SK-N-DZ (cell line): Measurements from ENCODE around the gene HMGCL. TPM values are rescaled to one million over a fixed set of nuclear protein-coding genes. Genes with fewer than 3 reads are reported as not detected.
A peak's percentile ranks its signal among the peaks of the same experiment; 100 is the strongest.
"Not testable (repeated sequence)": the region's sequence is repeated elsewhere in the genome, so short reads cannot be mapped to it uniquely, and the experiment has no call there.

ENCODE experiments used
- DNase-seq: peaks from one replicate; pipeline ENCODE4 v3.0.0-alpha.2; 2015; ENCODE audit warnings: low spot score
- polyA plus RNA-seq, 2 experiments: library from polyadenylated mRNA; depleted of rRNA; stranded (reverse); fragments of >200 nt; gene quantifications; 2 replicates each; pipeline ENCODE4 v1.2.3, GENCODE V29; 2014

HMGCL gene
- 13.1 and 17.3 TPM in 2 replicates for polyA plus RNA-seq (2014; cell fraction: cytosol; rRNA removed)
- 9.5 and 13.6 TPM in 2 replicates for polyA plus RNA-seq (2014; cell fraction: nucleus; rRNA removed)

DNA sequence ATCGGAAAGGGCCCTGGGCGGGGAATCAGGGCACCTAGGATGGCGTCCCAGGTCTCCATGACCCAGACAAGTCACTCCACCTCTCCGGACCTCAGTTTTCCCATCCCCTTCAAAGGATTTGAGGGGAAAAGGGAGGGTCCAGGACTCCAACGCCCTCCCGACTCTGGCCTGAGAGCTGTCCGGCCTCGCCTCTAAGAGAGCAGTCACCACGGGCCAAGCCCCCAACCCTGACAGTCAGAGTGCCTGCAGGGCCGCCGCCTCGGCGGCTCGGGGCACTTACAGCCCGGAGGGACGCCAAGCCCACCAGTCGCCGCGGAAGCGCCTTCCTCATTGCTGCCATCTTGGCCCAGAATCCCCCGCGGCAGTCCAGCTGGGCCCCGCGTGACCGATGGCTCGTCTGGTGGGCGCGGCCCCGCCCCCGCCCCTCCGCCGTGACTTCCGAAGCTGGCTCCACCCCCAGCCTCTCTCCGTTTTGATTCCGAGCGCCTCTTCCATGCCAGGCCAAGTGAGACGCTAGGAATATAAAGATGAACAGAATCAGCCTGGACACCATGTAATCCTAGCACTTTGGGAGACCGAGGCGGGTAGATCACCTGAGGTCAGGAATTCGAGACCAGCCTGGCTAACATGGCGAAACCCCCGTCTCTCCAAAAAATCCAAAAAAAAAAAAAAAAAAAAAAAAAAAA lies at the start of gene HMGCL:
Gene HMGCL, minus strand, starts transcription at position 354 of the 686 bp plus-strand sequence. Its CDS starts 14 bp downstream, at position 340.
- DNase-seq, result peak; percentile 80

DNA sequence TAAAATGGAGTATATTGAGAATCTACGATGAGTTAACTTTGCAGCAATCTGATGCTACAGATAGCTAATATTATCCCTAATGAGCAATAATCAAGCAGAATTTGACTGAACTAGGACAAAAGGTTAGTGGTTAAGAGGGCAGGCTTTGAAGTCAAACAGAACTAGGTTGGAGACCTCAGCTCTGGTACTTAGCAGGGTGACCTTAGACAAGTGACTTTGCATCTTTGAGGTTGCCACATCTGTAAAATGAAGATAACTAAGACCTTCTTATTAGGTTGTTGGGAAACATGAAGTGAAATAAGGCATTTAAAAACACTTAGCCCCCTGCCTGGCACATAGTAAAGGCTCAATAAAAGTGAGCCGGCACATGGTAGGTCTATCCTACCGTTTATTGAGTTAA lies 47.2 kb upstream of the HMGCL start:
- no peak for DNase-seq

DNA sequence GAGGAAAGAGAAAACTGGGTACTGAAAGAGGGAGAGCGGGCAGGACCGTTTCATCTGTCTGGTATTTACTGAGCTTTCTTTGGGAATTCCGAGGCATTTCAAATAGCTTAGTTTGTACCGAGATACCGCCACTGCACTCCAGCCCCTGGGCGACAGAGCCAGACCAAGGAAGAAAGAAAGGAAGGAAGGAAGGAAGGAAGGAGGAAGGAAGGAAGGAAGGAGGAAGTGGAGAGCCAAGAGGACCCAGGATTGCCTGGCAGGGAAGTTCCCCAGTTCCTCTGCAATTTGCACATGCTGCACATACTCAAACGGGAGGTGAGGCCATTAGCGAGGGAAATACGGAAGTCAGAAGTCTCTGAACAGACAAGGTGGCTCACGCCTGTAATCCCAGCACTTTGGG lies 43.8 kb upstream of the HMGCL start:
- DNase-seq, result no peak

DNA sequence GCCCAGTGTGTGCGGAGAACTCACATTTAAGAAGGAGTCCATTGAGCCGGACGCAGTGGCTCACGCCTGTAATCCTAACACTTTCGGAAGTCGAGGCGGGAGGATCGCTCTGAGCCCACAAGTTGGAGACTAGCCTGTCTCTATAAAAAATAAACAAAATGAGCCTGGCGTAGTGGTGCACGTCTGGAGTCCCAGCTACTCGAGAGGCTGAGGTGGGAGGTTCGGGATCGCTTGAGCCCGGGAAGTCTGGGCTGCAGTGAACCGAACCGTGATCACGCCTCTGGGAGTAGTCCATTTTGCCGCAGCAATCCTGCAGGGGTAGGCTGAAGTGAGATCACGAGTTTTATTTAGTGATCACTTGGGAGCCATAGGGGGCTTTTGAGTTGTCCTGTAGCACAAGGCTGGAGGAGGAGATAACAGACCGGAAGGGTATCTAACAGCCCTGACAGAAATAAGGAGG lies 43.4 kb upstream of the HMGCL start:
- DNase-seq, result no peak

DNA sequence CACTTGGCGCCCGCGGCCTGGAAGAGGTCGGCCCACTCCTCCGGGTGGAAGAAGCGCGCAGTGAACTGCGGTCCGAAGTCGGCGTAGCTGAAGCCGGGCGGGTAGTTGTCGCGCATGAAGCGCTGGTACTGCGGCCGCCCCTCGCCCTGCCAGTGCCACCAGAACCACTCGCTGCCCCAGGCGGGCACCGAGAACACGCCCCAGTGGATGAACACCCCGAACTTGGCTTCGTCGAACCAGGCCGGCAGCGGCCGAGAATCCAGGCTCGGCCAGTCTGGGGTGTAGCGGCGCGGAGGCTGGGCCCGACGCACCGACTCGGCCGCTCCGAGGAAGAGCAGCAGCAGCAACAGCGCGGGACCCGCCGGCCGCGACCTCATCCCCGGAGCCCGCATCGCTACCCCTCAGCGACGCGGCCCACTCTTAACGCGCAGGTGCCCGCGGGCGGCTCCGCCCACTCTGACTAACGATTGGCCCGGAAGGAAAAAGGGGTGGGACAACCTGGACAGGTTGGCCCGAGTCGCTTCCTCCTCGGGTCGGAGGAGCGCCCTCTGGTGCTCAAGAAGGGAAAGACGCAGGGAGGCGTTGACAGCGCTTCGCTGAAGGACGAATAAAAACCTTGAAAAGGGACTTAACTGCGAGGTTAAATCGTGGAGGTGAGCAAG lies 42.8 kb upstream of the HMGCL start, which contains the start of gene FUCA1:
Gene FUCA1, minus strand, starts transcription at position 396 of the 662 bp plus-strand sequence. Its CDS starts 4 bp downstream, at position 392.
- DNase-seq, result peak; percentile 87

DNA sequence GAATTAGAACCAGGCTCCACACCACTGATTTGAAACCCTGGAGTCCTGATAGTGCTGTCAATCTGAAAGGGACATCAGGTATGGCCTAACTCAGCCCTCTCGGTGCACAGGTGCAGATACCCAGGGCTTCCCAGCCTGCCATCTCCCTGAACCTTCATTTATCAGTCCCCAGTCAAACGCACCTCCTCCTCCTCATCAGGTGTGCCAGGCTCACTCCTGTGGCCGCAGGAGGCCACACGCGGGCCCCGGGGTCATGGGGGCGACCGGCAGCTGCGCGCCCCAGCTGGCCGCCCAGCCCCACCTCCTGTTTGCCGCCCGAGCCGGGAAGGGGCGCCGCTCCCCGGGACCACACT lies 42.3 kb upstream of the HMGCL start:
- no peak for DNase-seq

DNA sequence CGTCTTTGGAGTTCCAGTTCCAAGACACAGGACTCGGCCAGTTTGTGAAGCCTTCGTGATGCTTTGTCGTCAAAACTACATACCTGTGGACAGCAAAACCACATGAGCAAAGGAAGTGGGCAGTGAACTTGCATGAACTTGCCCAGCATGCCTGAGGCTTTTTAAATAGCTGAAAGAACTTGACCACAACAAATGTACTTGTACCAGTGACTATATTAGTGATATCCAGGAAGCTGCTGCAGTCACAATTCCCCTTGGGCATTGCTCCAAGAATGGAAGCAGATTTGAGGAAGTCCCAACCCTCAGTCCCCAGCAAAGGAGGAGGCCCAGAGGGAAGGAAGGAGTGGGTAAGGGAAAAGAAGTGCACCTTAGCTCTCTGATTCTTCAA lies 40.3 kb upstream of the HMGCL start:
- DNase-seq, result no peak

DNA sequence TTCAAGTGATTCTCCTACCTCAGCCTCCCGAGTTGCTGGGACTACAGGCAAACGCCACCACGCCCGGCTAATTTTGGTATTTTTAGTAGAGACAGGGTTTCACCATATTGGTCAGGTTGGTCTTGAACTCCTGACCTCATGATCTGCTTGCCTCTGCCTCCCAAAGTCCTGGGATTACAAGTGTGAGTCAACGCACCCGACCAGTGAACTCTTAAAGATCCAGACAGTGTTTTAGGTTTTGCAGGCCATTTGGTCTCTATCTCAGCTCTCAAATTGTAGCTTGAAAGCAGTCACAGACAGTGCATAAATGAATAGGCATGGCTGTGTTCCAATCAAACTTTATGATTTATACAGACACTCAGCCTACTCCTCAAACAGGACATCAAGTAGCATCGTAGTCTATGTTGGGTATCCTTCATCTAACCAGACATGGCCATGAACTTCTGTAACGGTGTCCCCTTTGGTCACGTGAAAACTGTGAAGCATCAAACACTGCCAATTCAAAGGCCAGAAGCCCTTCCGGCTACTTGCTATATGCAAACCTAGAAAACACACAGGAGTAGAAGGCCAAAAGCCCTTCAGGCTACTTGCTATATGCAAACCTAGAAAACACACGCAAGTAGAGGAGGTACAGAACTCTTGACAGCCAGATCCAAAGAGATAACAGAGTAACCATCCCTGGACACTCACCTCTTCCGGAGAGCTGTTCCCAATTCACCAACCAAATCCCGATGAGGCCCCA lies 39.7 kb upstream of the HMGCL start:
- no peak for DNase-seq

DNA sequence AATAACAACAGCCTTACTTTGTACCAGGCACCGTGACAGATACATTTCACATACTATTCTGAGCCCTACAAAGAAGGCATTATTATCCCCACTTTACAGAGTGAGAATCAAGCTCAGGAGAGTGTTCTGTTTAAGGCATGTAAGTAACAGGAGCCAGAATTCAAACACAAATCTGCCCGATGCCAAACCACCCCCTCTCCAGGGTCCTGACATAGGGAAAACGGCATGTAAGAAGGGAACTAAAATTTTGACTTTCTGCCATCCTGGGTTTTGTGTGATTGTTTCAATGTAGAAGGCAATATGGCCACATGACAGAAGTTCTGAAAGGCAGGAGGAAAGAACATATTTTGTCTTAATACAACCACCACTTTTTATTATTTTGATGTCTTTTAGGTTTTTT lies 37.4 kb upstream of the HMGCL start:
- no peak for DNase-seq

DNA sequence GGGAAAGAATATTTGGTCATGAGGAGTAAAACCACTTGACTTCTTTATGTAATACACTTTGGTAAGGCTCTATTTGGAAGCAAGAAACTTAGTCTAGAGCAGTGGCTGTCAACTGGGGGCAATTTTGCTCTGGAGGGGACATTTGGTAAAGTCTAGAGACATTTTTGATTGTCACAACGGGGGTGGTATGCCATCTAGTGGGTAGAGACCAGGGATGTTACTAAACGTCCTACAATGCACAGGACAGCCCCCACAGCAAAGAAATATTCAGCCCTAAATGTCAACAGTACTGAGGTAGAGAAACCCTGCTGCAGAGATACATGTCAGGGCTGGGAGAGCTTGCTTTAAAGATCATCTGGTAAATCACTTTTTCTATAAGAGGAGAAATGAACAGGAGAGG lies 29.3 kb upstream of the HMGCL start:
- DNase-seq, result no peak

DNA sequence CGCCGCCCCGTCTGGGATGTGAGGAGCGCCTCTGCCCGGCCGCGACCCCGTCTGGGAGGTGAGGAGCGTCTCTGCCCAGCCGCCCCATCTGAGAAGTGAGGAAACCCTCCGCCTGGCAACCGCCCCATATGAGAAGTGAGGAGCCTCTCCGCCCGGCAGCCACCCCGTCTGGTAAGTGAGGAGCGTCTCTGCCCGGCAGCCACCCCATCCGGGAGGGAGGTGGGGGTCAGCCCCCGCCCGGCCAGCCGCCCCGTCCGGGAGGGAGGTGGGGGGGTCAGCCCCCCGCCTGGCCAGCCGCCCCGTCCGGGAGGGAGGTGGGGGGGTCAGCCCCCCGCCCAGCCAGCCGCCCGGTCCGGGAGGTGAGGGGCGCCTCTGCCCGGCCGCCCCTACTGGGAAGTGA lies 27.9 kb upstream of the HMGCL start:
- DNase-seq, result not testable (repeated sequence)

DNA sequence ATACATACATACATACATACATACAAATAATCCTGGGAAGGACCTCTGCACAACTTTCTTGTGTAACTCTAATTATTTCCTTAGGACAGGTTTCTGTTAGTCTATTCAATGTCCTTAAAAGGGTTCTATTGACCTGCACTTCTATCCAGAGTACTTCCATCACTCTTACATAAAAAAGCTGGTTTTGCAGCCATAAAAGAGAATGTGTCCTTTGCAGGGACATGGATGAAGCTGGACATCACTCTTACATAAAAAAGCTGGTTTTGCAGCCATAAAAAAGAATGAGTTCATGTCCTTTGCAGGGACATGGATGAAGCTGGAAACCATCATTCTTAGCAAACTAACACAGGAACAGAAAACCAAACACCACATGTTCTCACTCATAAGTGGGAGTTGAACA lies 26.2 kb upstream of the HMGCL start:
- not testable (repeated sequence) for DNase-seq

DNA sequence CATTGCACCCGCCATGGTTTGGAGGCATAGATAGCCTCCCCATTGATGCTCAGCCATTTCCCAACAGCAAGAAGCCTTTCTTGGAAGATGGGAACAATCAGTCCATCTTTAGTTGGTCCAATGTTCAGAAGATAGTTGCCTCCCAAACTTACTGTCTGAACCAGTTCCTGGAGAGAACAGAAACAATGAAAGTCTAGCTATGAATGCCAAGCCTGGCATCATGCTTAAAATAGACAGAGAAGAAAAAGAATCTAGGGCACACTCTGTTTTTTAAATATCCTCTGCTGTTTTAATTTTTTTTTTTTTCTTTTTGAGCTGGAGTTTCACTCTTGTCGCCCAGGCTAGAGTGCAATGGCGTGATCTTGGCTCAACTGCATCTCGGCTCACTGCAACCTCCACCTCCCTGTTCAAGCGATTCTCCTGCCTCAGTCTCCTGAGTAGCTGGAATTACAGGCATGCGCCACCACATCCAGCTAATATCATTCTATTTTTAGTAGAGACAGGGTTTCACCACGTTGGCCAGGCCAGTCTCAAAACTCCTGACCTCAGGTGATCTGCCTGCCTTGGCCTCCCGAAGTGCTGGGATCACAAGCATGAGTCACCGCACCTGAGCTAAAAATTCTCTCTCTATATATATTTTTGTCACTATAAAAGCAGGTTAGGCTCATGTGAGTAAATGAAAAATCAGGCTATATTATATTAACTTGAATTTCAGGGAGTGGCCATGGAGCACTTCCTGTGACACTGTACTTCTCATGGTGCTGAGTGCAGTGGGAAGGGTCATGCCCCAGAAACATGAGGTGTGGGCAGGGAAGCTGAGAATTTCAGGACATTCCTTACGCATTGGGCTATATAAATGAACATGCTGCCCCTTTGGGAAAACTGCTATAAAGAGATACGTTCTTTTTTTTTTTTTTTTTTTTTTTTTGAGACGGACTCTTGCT lies 23.7 kb upstream of the HMGCL start:
- no peak for DNase-seq

DNA sequence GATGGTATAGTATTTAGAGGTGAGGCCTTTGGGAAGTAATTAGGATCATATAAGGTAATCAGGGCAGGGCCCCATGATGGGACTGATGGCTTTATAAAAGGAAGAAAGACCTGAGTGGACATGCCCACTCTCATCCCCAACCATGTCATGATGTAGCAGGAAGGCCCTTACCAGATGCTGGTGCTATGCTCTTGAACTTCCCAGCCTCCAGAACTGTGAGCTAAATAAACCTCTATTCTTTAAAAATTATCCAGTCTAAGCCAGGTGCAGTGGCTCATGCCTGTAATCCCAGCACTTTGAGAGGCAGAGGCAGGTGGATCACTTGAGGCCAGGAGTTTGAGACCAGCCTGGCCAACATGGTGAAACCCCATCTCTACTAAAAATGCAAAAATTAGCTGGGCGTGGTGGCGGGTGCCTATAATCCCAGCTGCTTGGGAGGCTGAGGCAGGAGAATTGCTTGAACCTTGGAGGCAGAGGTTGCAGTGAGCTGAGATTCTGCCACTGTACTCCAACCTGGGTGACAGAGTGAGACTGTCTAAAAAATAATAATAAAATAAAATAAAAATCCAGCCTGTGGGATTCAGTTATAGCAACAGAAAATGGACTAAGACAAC lies 22.4 kb upstream of the HMGCL start:
- not testable (repeated sequence) for DNase-seq

DNA sequence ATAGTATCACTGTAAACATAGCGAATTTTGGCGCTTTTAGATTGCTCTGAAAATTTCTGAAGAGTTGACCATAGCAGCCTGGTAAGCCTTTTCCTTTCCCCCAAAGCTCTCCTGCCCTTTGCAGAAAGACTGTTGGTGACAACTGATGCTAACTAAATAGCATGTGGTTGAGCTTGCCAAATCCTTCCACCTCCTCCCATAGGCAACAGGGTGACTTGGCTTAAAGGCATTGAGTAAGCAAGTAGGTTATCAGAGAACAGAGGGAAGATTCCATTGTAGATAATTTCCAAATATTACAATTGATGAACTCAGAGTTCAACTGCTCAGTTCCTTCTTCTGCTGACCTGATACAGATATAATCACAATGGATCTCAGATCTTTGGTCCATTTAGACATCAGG lies 19.9 kb upstream of the HMGCL start:
- no peak for DNase-seq

DNA sequence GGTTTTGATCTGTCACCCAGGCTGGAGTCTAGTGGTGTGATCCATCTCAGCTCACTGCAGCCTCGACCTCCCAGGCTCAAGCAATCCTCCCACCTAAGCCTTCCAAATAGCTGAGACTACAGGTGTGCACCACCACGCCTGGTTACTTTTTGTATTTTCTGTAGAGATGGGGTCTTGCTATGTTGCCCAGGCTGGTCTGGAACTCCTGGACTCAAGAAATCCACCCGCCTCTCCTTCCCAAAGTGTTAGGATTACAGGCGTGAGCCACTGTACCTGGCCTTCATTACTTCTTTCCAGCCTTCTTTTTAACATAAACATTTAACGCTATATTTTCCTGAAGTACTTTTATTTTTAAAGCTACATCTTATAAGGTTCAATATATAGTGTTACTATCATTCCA lies 18.4 kb upstream of the HMGCL start:
- DNase-seq, result no peak

DNA sequence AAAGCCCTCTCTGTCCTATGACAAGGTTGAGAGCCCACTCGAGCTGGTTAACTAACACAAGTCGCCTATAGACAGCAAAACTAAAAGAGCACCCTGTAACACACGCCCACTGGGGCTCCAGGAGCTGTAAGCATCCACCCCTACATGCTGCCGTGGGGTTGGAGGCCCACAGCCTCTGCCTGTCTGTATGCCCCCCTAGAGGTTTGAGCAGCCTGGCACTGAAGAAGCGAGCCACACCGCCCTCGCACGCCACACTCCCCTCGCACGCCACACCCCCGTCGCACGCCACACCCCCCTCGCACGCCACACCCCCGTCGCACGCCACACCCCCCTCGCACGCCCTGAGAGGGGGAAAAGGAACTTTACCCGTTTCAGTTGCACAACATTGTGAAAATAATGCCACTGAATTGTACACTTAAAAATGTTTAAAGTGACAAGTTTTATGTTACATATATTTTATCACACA lies 13.2 kb upstream of the HMGCL start:
- peak; percentile 18 for DNase-seq

DNA sequence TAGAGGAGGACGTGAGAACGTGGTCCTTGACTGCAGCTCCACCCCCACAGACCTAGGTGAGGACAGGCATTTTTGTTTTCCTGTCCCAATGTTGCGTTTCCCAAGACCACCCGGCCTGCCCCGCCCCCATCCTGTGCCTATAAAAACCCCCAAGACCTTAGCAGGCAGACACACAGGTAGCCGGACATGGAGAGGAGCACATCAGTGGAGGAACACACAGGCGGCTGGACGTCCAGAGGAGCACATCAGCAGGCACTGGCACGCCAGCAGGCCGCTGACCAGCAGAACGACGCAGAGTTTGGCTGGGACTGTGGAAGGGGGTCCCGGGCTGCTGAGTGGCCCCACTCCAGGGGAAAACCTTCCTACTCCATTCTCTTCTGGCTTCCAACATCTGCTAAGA lies 12.7 kb upstream of the HMGCL start:
- no peak for DNase-seq

DNA sequence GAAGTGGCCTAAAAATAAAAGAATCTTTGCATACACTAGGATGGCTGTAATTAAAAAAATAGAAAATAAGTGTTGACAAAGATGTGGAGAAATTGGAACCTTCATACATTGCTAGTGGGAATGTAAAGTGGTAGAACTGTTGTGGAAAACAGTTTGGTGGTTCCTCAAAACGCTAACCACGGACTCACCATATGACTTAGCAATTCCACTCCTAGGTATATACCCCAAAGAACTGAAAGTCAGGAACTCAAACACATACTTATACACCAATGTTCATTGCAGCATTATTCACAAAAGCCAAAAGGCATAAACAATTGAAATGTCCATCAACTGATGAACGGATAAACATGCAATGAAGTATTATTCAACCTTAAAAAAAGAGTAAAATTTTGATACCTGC lies 10.8 kb upstream of the HMGCL start:
- no peak for DNase-seq

DNA sequence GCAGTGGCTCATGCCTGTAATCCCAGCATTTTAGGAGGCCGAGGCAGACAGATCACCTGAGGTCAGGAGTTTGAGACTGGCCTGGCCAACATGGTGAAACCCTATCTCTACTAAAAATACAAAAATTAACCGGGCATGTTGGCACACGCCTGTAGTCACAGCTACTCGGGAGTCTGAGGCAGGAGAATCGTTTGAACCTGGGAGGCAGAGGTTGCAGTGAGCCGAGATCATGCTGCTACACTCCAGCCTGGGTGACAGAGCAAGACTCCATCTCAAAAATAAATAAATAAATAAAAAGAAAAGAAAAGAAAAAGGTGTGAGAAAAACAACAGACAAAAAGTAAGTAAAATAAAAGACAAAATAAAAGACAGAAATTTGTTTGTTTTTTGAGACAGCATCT lies 8.9 kb upstream of the HMGCL start:
- not testable (repeated sequence) for DNase-seq

DNA sequence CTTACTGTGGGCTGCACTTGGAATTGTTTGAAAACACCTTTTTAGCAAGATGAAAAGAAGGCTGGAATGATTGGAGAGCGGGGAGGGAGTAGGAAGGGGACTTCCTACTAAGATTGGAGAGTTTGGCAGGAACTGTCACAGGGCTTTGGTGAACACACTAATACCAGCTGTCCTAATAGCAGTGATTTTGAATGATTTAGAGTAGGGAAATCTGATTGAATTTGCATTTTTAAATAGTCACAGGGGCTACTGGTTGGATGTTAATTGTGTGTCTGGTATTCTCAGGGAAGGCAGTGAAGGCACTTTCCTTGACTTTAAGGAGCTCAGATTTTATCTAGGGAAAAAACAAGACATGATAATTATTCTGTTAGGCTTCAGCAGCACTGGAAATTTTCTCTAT lies 2.5 kb upstream of the HMGCL start:
- no peak for DNase-seq
